NB4 (cell line): Measurements from ENCODE around the gene ANKRD27.
"Not testable (repeated sequence)": the region's sequence is repeated elsewhere in the genome, so short reads cannot be mapped to it uniquely, and the experiment has no call there.

Experiments
- DNase-seq: peaks from one replicate; pipeline ENCODE4 v3.0.0; 2010; ENCODE audit warnings: low read depth
- H3K4me3 ChIP-seq: one replicate; pipeline ENCODE4 v1.5.1; 2011; ENCODE audit warnings: mild to moderate bottlenecking, low read depth, low read length, moderate library complexity
- MYC ChIP-seq: IDR thresholded peaks from 2 replicates; pipeline ENCODE4 v1.6.1; 2011; ENCODE audit warnings: low read depth, low read length
- POLR2A ChIP-seq: IDR thresholded peaks from 2 replicates; pipeline ENCODE4 v1.6.1; 2011; ENCODE audit warnings: mild to moderate bottlenecking; ENCODE audit not compliant: insufficient read length; ENCODE audit errors: extremely low read depth
- TF ChIP-seq, protein P1 (sequence below): IDR thresholded peaks from 2 replicates; pipeline ENCODE4 v1.6.1; 2011; ENCODE audit warnings: low read depth, low read length
- TF ChIP-seq, protein P2 (sequence below): IDR thresholded peaks from one replicate; pipeline ENCODE4 v1.5.1; 2012; ENCODE audit warnings: low read depth, low read length

Gene ANKRD27

GRCh38 chr19:32653599-32653915 lies 21.4 kb downstream of the ANKRD27 start:
- DNase-seq: no peak

GRCh38 chr19:32652894-32653598 lies 21.9 kb downstream of the ANKRD27 start:
- no peak overlapping the region for H3K4me3 ChIP-seq
- TF ChIP-seq MYC (no peak), POLR2A (no peak)
- TF ChIP-seq, protein P1, sequence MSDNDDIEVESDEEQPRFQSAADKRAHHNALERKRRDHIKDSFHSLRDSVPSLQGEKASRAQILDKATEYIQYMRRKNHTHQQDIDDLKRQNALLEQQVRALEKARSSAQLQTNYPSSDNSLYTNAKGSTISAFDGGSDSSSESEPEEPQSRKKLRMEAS: no peak
- TF ChIP-seq, protein P2, sequence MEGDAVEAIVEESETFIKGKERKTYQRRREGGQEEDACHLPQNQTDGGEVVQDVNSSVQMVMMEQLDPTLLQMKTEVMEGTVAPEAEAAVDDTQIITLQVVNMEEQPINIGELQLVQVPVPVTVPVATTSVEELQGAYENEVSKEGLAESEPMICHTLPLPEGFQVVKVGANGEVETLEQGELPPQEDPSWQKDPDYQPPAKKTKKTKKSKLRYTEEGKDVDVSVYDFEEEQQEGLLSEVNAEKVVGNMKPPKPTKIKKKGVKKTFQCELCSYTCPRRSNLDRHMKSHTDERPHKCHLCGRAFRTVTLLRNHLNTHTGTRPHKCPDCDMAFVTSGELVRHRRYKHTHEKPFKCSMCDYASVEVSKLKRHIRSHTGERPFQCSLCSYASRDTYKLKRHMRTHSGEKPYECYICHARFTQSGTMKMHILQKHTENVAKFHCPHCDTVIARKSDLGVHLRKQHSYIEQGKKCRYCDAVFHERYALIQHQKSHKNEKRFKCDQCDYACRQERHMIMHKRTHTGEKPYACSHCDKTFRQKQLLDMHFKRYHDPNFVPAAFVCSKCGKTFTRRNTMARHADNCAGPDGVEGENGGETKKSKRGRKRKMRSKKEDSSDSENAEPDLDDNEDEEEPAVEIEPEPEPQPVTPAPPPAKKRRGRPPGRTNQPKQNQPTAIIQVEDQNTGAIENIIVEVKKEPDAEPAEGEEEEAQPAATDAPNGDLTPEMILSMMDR: no peak
- DNase-seq: no peak

More at GRCh38 chr19:32653599-32653915, 21.4 kb downstream of the ANKRD27 start:
- TF ChIP-seq, protein P1: no peak
- TF ChIP-seq MYC (no peak), POLR2A (no peak)
- TF ChIP-seq, protein P2: no peak
- no peak overlapping the region for H3K4me3 ChIP-seq

DNA sequence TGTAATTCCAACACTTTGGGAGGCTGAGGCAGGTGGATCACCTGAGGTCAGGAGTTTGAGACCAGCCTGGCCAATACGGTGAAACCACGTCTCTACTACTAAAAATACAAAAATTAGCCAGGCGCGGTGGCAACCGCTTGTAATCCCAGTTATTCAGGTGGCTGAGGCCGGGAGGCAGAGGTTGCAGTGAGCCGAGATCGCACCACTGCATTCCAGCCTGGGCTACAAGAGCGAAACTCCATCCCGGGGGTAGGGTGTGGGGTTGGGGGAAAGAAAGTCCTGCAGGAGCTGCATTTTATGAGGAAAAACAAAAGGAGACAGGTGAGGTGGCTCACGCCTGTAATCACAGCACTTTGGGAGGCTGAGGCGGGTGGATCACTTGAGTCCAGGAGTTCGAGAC lies 22.6 kb downstream of the ANKRD27 start:
- H3K4me3 ChIP-seq, DNase-seq: not testable (repeated sequence)

GRCh38 chr19:32651729-32652140 lies 23.2 kb downstream of the ANKRD27 start:
- no peak for DNase-seq
- no peak for TF ChIP-seq POLR2A
- TF ChIP-seq, protein P2: no peak
- no peak for TF ChIP-seq MYC
- TF ChIP-seq, protein P1: no peak
- no peak overlapping the region for H3K4me3 ChIP-seq

- no peak for DNase-seq
- TF ChIP-seq, protein P1: no peak
- TF ChIP-seq POLR2A: no peak
- TF ChIP-seq MYC: no peak
- TF ChIP-seq, protein P2: no peak
- H3K4me3 ChIP-seq: no peak overlapping the region
Observed at GRCh38 chr19:32650671-32651070, 24.3 kb downstream of the ANKRD27 start.

DNA sequence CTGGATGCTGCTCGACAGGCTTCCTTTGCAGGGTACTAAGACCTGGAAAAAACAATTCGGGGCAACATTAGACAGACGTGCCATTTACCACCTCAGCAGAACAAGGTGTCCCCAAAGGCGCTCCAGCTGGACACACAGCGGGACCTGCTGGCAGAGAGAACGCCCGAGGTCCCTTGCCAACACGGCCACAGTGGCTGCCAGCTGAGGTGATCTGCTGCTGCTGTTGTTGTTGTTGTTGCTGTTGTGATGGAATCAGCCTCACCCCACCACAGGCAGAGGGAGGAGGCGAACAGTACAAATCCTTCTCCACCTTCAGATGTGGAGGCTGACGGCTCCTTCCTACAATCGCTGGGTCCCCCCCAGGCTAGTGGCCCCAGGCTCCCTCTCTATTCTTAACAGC lies 25.2 kb downstream of the ANKRD27 start:
- H3K4me3 ChIP-seq: no peak overlapping the region
- TF ChIP-seq MYC (no peak), POLR2A (no peak)
- TF ChIP-seq, protein P1: no peak
- TF ChIP-seq, protein P2: no peak
- DNase-seq: no peak
